Erythroblast (primary cell): ENCODE results near the gene EPHA1.
"Not testable (repeated sequence)": the region's sequence is repeated elsewhere in the genome, so short reads cannot be mapped to it uniquely, and the experiment has no call there.

Experiments
- GATA1 ChIP-seq: IDR thresholded peaks from 2 replicates; pipeline ENCODE4 v1.6.1; 2011; ENCODE audit warnings: low read depth, mild to moderate bottlenecking, control low read depth, low read length, moderate library complexity
- POLR2A ChIP-seq: IDR thresholded peaks from 2 replicates; pipeline ENCODE4 v1.6.1; 2011; ENCODE audit warnings: mild to moderate bottlenecking, low read length

DNA sequence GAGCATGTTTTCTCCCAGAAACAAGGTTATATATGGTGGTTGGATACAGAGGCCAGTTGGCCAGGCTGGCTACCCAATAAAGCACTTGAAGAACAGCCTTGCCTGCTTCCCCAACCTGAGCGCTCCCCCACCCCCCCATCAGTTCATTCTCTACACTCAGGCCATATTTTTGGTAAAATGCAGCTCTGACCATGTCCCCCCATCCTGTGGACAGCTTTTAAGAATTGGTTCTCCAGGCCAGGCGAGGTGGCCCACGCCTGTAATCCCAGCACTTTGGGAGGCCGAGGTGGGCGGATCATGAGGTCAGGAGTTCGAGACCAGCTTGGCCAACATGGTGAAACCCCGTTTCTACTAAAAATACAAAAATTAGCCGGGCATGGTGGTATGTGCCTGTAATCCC, 16.2 kb downstream of the EPHA1 start:
- TF ChIP-seq POLR2A, GATA1: not testable (repeated sequence)
